ENCODE data around the gene LRP1B. TPM values are rescaled to one million over a fixed set of nuclear protein-coding genes. Genes with fewer than 3 reads are reported as not detected.

The LRP1B gene
- polyA plus RNA-seq, 1 of the 3 experiments (the other 2 are of a cell fraction): 0.28 TPM

DNA sequence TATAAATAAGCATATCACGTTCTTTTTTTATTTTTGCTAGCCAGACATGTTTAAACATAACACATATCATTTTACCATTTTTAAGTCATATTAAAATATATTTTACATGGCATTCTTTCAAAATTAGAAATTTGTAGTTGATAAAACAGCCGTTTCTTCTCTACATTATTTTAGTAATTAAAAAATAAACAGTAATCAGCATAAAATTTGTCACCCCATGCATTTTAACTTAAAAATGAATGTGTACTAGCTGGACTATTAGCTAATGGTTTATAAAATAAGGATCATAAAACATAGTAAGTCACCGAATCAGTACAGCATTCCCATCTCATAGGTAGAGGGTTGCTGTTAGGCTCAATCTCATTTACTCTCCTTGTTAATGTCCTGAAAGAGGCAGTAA lies 433.8 kb downstream of the LRP1B start (continued):
- no peak for TF ChIP-seq CHD2 (IDR thresholded peaks at IDR 0.05; ENCODE audit: low read length, partially characterized antibody)
- no peak for TF ChIP-seq FOXM1 (IDR thresholded peaks at IDR 0.05; ENCODE audit: low read depth)
- TF ChIP-seq EZH2phosphoT487 (IDR thresholded peaks at IDR 0.05; ENCODE audit: borderline replicate concordance, low read depth): no peak
- TF ChIP-seq FOXJ3 (CRISPR knock-in tag; IDR thresholded peaks at IDR 0.05): no peak
- TF ChIP-seq RXRA (IDR thresholded peaks at IDR 0.05; ENCODE audit: borderline replicate concordance, low read depth): no peak

DNA sequence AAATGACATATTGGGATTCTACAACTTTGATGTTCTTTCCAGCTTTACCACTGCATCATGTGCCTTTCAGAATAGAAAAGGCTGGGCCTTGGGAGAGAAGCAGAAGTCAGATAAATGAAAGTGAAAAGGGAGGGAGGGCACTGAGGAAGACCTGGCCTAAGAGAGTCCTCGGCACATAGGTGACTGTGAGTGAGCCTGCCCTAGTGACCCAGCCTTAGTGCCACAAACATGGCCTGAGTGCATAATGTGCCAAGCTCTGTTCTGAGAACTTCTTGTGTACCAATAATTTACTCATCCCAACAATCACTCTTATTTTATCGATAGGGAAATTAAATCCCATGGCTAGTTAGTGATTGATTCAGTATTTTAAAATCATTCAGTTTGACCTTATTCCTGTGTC lies 436.6 kb downstream of the LRP1B start:
- Histone ChIP-seq H4K20me1 (ENCODE audit: insufficient read depth) (no peaks in the 10 kb centered on the region), H3K9me3 (no peaks in the 10 kb centered on the region), H3K79me2 (ENCODE audit: insufficient read depth) (no peaks in the 10 kb centered on the region), H3K36me3 (replicated peaks in 1 of 2; ENCODE audit: control insufficient read depth in 1 of 2, insufficient read depth in 2 of 2, low read length in 1 of 2) (no peaks in the 10 kb centered on the region), H3K27me3 (ENCODE audit: insufficient read depth) (no peaks in the 10 kb centered on the region), H3K4me1 (ENCODE audit: control insufficient read depth in 1 of 2, insufficient read depth in 2 of 2, low read depth in 1 of 2, low read length in 1 of 2) (no peaks in the 10 kb centered on the region; a peak in 1 of 4 replicates), H3K27ac (ENCODE audit: low read depth in 2 of 2, low read length in 1 of 2) (no peak overlapping the region), H3K4me2 (no peak overlapping the region), H3K9ac (no peak overlapping the region), H3K4me3 (ENCODE audit: low read depth in 2 of 2, low read length in 1 of 2) (no peak overlapping the region), H2AFZ (ENCODE audit: low read depth) (no peak overlapping the region), H3K9me2 (no peaks in the 10 kb centered on the region), H3F3A (replicated peaks; ENCODE audit: insufficient read depth) (no peaks in the 10 kb centered on the region)
- ChIA-PET POLR2A (no interaction called here), CTCF (interaction anchor here (0.6 kb wide), 1 partner anchor 173 kb away, joined by 4 read pairs; no protein-coding TSS in a partner anchor)
- TF ChIP-seq, protein P1, sequence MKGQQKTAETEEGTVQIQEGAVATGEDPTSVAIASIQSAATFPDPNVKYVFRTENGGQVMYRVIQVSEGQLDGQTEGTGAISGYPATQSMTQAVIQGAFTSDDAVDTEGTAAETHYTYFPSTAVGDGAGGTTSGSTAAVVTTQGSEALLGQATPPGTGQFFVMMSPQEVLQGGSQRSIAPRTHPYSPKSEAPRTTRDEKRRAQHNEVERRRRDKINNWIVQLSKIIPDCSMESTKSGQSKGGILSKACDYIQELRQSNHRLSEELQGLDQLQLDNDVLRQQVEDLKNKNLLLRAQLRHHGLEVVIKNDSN (IDR thresholded peaks at IDR 0.05; ENCODE audit: borderline replicate concordance, low read depth): no peak
- TF ChIP-seq, protein P2, sequence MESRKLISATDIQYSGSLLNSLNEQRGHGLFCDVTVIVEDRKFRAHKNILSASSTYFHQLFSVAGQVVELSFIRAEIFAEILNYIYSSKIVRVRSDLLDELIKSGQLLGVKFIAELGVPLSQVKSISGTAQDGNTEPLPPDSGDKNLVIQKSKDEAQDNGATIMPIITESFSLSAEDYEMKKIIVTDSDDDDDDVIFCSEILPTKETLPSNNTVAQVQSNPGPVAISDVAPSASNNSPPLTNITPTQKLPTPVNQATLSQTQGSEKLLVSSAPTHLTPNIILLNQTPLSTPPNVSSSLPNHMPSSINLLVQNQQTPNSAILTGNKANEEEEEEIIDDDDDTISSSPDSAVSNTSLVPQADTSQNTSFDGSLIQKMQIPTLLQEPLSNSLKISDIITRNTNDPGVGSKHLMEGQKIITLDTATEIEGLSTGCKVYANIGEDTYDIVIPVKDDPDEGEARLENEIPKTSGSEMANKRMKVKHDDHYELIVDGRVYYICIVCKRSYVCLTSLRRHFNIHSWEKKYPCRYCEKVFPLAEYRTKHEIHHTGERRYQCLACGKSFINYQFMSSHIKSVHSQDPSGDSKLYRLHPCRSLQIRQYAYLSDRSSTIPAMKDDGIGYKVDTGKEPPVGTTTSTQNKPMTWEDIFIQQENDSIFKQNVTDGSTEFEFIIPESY (IDR thresholded peaks at IDR 0.05; ENCODE audit: borderline replicate concordance, low read depth): no peak
- TF ChIP-seq TEAD4 (IDR thresholded peaks at IDR 0.05; ENCODE audit: borderline replicate concordance, insufficient read depth) (no peak), RCOR1 (IDR thresholded peaks at IDR 0.05; ENCODE audit: low read length) (no peak), CHD2 (IDR thresholded peaks at IDR 0.05; ENCODE audit: low read length, partially characterized antibody) (no peak), POLR2AphosphoS5 (IDR thresholded peaks at IDR 0.05; ENCODE audit: low read depth, low read length) (no peak), GABPA (IDR thresholded peaks at IDR 0.05; ENCODE audit: low read depth) (no peak), RXRA (IDR thresholded peaks at IDR 0.05; ENCODE audit: borderline replicate concordance, low read depth) (no peak), MXI1 (IDR thresholded peaks at IDR 0.05; ENCODE audit: low read depth, low read length) (no peak), TCF12 (IDR thresholded peaks at IDR 0.05) (no peak), FOSL2 (IDR thresholded peaks at IDR 0.05; ENCODE audit: borderline replicate concordance, low read depth) (no peak), YY1 (IDR thresholded peaks at IDR 0.05; ENCODE audit: low read depth) (no peak)
- TF ChIP-seq, protein P3, sequence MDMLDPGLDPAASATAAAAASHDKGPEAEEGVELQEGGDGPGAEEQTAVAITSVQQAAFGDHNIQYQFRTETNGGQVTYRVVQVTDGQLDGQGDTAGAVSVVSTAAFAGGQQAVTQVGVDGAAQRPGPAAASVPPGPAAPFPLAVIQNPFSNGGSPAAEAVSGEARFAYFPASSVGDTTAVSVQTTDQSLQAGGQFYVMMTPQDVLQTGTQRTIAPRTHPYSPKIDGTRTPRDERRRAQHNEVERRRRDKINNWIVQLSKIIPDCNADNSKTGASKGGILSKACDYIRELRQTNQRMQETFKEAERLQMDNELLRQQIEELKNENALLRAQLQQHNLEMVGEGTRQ (IDR thresholded peaks at IDR 0.05; ENCODE audit: borderline replicate concordance, low read depth, low read length): no peak
- TF ChIP-seq, protein P4, sequence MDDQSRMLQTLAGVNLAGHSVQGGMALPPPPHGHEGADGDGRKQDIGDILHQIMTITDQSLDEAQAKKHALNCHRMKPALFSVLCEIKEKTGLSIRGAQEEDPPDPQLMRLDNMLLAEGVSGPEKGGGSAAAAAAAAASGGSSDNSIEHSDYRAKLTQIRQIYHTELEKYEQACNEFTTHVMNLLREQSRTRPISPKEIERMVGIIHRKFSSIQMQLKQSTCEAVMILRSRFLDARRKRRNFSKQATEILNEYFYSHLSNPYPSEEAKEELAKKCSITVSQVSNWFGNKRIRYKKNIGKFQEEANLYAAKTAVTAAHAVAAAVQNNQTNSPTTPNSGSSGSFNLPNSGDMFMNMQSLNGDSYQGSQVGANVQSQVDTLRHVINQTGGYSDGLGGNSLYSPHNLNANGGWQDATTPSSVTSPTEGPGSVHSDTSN (IDR thresholded peaks at IDR 0.05): no peak
- TF ChIP-seq, protein P5, sequence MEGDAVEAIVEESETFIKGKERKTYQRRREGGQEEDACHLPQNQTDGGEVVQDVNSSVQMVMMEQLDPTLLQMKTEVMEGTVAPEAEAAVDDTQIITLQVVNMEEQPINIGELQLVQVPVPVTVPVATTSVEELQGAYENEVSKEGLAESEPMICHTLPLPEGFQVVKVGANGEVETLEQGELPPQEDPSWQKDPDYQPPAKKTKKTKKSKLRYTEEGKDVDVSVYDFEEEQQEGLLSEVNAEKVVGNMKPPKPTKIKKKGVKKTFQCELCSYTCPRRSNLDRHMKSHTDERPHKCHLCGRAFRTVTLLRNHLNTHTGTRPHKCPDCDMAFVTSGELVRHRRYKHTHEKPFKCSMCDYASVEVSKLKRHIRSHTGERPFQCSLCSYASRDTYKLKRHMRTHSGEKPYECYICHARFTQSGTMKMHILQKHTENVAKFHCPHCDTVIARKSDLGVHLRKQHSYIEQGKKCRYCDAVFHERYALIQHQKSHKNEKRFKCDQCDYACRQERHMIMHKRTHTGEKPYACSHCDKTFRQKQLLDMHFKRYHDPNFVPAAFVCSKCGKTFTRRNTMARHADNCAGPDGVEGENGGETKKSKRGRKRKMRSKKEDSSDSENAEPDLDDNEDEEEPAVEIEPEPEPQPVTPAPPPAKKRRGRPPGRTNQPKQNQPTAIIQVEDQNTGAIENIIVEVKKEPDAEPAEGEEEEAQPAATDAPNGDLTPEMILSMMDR (IDR thresholded peaks at IDR 0.05): no peak
- TF ChIP-seq, protein P6, sequence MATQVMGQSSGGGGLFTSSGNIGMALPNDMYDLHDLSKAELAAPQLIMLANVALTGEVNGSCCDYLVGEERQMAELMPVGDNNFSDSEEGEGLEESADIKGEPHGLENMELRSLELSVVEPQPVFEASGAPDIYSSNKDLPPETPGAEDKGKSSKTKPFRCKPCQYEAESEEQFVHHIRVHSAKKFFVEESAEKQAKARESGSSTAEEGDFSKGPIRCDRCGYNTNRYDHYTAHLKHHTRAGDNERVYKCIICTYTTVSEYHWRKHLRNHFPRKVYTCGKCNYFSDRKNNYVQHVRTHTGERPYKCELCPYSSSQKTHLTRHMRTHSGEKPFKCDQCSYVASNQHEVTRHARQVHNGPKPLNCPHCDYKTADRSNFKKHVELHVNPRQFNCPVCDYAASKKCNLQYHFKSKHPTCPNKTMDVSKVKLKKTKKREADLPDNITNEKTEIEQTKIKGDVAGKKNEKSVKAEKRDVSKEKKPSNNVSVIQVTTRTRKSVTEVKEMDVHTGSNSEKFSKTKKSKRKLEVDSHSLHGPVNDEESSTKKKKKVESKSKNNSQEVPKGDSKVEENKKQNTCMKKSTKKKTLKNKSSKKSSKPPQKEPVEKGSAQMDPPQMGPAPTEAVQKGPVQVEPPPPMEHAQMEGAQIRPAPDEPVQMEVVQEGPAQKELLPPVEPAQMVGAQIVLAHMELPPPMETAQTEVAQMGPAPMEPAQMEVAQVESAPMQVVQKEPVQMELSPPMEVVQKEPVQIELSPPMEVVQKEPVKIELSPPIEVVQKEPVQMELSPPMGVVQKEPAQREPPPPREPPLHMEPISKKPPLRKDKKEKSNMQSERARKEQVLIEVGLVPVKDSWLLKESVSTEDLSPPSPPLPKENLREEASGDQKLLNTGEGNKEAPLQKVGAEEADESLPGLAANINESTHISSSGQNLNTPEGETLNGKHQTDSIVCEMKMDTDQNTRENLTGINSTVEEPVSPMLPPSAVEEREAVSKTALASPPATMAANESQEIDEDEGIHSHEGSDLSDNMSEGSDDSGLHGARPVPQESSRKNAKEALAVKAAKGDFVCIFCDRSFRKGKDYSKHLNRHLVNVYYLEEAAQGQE (IDR thresholded peaks at IDR 0.05; ENCODE audit: low read depth, low read length): no peak
- 79% methylated on average over 2 of the region's 2 CpGs for WGBS (ENCODE audit: low lambda C conversion rate)
- DNase-seq: no peak
